ENCODE measurements around the gene ALX4.

The ALX4 gene

DNA sequence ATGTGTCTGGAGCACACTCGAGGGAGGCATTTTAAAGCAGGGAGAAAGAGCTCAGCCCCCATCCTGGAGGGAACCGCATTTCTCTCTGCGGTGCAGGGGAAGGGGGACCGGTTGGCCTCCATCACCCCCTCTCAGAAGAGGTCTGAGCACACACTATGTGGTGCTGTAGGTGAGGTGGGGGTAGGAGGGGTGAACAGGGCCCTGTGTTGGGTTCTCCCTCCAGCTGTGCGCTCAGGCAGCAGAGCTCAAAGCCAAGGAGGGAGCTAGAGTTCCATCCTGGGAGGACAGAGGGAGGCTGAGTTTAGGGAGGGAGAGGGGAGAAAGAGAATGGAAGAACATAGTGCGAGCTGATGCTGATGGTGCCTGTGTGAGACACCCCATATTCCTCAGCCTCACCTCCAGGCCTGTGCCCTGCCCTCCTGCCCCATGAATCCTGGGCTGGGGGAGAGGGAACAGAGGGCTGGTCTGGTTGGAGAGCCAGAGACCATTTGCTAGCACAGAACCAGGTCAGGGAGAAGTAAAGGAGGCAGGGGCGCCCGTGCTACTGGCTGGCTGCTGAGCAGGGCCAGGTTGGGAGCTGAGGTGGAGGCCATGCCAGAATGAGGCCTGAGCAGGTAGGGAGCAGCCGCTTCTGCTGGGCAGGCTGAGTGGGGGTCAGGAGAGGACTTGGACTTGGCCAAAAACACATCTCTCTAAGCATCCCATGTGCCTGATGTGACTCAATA lies 43.7 kb downstream of the ALX4 start:
- Histone ChIP-seq H3K4me1 (ENCODE audit: control insufficient read depth, insufficient read depth, low read length, poor library complexity, severe bottlenecking) (peaks cover 11% of the 10 kb centered on the region), H3K4me3 (ENCODE audit: extremely low read depth, insufficient read depth, low read length, poor library complexity, severe bottlenecking) (no peak overlapping the region)
- WGBS, 2 experiments (ENCODE audit: insufficient coverage in 2 of 2): 56 to 76% methylated on average over 5 of the region's 9 CpGs

DNA sequence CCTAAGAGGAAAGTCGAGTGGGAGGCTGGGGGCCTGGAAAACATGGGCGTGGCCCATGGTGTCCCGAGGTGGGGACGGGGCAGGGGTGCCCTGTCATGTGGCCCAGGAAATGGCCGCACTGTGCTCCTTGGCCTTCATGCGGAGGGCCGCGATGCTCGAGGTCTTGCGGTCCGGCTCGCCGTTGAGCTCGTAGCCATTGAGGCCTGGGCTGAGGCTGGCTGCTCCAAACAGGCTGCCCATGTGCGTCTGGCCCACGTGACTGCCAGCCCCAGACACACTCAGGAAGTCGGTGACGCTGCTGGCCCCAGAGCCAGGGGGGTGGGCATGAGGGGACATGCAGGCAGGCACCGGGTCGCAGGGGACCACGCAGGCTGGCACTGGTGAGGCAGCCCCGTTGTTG lies 45.2 kb downstream of the ALX4 start:
- 90 to 95% methylated on average over 21 of the region's 22 CpGs for WGBS, 2 experiments (ENCODE audit: insufficient coverage in 2 of 2)
- Histone ChIP-seq H3K4me3 (ENCODE audit: extremely low read depth, insufficient read depth, low read length, poor library complexity, severe bottlenecking) (no peak overlapping the region), H3K9me3 (ENCODE audit: control insufficient read depth, low read length) (no peaks in the 10 kb centered on the region), H3K4me1 (ENCODE audit: control insufficient read depth, insufficient read depth, low read length, poor library complexity, severe bottlenecking) (peaks cover 3% of the 10 kb centered on the region), H3K27ac (ENCODE audit: low read depth, low read length, severe bottlenecking) (no peak overlapping the region), H3K36me3 (ENCODE audit: control insufficient read depth, insufficient read depth, low read length) (no peaks in the 10 kb centered on the region)

More for the DNA sequence above, 43.7 kb downstream of the ALX4 start:
- H3K9me3 ChIP-seq (ENCODE audit: control insufficient read depth, low read length): no peaks in the 10 kb centered on the region
- H3K36me3 ChIP-seq (ENCODE audit: control insufficient read depth, insufficient read depth, low read length): no peaks in the 10 kb centered on the region
- H3K27ac ChIP-seq (ENCODE audit: low read depth, low read length, severe bottlenecking): no peak overlapping the region

DNA sequence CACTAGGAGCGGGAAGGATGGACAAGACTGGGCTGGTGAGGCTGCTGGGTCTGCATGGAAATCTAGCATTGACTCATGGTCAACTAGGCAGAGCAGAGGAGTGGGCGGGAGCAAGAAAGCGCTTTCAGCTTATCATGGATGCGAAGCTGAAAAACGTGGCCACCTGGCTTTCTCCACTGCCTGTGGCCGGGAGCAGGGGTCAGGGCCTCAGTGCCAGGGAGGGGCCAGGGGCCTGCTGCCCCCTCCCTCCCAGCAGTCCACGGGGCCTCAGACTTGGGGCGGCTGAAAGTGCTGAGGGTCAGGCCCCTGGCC lies 45.5 kb downstream of the ALX4 start:
- WGBS, 2 experiments (ENCODE audit: insufficient coverage in 2 of 2): 82 to 90% methylated on average over 8 of the region's 8 CpGs
- Histone ChIP-seq H3K36me3 (ENCODE audit: control insufficient read depth, insufficient read depth, low read length) (no peaks in the 10 kb centered on the region), H3K4me3 (ENCODE audit: extremely low read depth, insufficient read depth, low read length, poor library complexity, severe bottlenecking) (no peak overlapping the region), H3K9me3 (ENCODE audit: control insufficient read depth, low read length) (no peaks in the 10 kb centered on the region), H3K4me1 (ENCODE audit: control insufficient read depth, insufficient read depth, low read length, poor library complexity, severe bottlenecking) (peaks cover 3% of the 10 kb centered on the region), H3K27ac (ENCODE audit: low read depth, low read length, severe bottlenecking) (no peak overlapping the region)

DNA sequence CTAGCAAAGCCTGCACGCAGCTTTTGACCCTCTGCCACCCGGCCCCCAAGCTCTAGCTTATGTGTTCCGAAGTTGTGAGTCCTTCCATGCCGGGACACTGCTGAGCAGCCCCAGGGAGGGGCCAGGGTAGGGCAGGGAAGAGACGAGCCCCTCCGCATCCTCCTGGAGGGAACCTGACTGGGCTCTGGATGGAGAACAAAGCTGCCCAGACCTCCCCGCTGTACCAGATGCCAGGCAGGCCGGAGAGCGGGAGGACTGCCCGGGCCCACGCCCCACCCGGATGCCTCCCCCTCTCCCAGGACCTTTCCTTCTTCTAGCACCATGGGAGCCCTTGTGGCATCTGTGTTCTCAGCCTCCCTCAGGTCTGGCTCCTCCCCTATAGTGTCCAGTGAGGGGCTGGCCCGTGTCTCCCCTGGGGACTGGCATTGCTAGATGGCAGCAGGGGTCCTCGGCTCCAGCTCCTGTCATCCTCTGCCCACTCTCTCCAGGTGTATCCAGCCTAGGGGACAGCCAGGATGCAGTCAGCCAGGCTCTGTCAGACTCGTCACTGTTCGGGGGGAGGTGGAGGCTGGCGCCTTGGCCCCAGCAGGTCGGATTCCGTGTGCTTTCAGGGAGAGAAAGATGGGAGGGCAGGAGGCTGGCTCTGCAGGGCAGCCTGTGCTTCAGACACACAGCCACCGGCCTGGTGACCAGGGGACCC lies 46.1 kb downstream of the ALX4 start:
- H3K9me3 ChIP-seq (ENCODE audit: control insufficient read depth, low read length): no peaks in the 10 kb centered on the region
- no peak overlapping the region for H3K27ac ChIP-seq (ENCODE audit: low read depth, low read length, severe bottlenecking)
- H3K4me1 ChIP-seq (ENCODE audit: control insufficient read depth, insufficient read depth, low read length, poor library complexity, severe bottlenecking): peaks cover 3% of the 10 kb centered on the region
- H3K4me3 ChIP-seq (ENCODE audit: extremely low read depth, insufficient read depth, low read length, poor library complexity, severe bottlenecking): no peak overlapping the region
- H3K36me3 ChIP-seq (ENCODE audit: control insufficient read depth, insufficient read depth, low read length): no peaks in the 10 kb centered on the region
- WGBS, 2 experiments (ENCODE audit: insufficient coverage in 2 of 2): 84 to 85% methylated on average over 19 of the region's 20 CpGs

DNA sequence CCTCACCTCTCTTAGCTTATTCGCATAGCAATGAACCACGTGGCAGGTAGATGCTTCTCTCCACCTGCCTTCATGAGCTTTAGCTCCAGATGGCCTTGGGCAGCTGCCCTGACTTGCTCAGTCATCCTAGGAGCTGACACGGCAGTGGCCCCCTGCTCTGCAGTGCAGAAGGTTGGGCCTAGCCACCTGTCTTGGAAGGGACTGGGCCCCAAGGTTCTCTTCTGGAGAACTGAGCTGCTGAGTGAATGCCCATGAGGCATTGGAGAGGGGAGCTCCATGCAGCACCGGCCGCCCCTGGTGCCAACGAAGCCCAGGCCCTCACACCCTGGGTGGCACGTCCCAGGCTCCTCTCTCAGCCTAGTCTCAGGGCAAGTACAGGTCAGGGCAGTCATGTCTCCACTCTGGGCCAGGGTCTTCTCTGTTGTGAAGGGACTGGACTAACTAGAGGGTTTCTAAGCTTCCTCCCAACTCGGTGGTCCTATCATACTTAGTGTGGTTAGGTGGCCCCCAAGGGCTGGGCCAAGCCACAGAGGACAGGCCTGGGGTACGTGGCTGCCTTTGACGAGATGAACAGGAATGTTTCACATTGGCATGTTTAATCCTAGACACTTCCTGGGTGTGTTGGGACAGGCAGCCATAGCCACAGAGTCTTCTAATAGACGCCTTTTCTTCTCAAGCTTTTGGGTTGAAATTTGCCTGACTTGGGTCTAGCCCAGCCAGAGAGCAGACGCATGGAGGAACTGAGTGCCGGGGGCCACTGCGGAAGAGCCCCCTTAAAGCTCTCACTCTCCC lies 47.9 kb downstream of the ALX4 start:
- no peaks in the 10 kb centered on the region for H3K4me1 ChIP-seq (ENCODE audit: control insufficient read depth, insufficient read depth, low read length, poor library complexity, severe bottlenecking)
- H3K27ac ChIP-seq (ENCODE audit: low read depth, low read length, severe bottlenecking): no peak overlapping the region
- H3K36me3 ChIP-seq (ENCODE audit: control insufficient read depth, insufficient read depth, low read length): no peaks in the 10 kb centered on the region
- H3K9me3 ChIP-seq (ENCODE audit: control insufficient read depth, low read length): no peaks in the 10 kb centered on the region
- 91% methylated on average over 11 to 14 of the region's 14 CpGs for WGBS, 2 experiments (ENCODE audit: insufficient coverage in 2 of 2)
- H3K4me3 ChIP-seq (ENCODE audit: extremely low read depth, insufficient read depth, low read length, poor library complexity, severe bottlenecking): no peak overlapping the region

DNA sequence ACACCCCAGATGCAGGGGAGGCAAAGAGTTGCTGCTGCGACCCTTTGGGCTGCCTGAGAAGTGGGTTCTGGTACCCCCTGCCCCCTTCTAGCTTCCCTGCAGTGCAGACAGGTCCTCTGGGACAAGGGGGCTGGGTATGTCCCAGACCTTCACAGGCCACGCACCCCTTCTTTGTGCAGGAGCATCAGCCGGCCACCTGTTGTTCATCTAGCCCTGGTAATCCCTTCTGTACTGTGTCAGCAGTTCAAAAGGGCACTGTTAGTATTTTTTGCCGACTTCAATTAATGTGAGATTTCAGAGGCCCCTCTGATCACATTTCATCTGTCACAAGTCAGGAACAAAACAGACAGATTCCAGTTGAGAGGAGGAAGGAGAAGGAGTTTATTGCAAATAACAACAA lies 49.9 kb downstream of the ALX4 start:
- H3K4me3 ChIP-seq (ENCODE audit: extremely low read depth, insufficient read depth, low read length, poor library complexity, severe bottlenecking): no peak overlapping the region
- WGBS, 2 experiments (ENCODE audit: insufficient coverage in 2 of 2): 99 to 100% methylated on average over 2 to 4 of the region's 4 CpGs
- no peaks in the 10 kb centered on the region for H3K4me1 ChIP-seq (ENCODE audit: control insufficient read depth, insufficient read depth, low read length, poor library complexity, severe bottlenecking)
- no peaks in the 10 kb centered on the region for H3K9me3 ChIP-seq (ENCODE audit: control insufficient read depth, low read length)
- no peak overlapping the region for H3K27ac ChIP-seq (ENCODE audit: low read depth, low read length, severe bottlenecking)
- H3K36me3 ChIP-seq (ENCODE audit: control insufficient read depth, insufficient read depth, low read length): no peaks in the 10 kb centered on the region

DNA sequence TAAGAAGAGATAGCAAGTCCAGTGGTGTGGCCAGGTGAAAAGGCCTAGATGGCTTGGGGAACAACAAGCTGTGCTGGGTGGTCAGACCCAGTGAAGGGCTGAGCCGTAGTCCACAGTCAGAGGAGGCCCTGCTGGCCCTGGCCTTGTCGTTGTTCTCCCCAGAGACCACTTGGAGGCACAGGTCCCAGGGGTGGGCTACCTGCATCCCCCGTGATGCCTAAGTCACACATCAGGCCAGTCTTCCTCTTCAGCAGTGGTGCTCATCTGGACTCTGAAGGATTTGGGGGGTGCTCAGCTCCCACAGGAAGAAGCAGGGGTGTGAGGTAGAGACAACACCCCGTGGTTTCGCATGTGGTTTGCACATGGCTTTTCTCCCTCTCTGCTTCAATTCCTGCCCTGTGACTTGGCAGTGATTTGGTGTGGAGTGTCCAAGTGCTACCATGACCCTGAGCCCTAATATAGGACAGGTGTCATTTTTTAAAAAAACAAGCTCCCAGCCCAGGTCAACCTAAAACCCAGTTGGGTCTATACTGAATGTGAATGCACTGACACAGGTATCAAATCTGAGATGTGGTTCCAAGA lies 51.0 kb downstream of the ALX4 start:
- 90 to 95% methylated on average over 2 to 5 of the region's 5 CpGs for WGBS, 2 experiments (ENCODE audit: insufficient coverage in 2 of 2)
- Histone ChIP-seq H3K4me1 (ENCODE audit: control insufficient read depth, insufficient read depth, low read length, poor library complexity, severe bottlenecking) (no peaks in the 10 kb centered on the region), H3K27ac (ENCODE audit: low read depth, low read length, severe bottlenecking) (no peak overlapping the region), H3K4me3 (ENCODE audit: extremely low read depth, insufficient read depth, low read length, poor library complexity, severe bottlenecking) (no peak overlapping the region), H3K9me3 (ENCODE audit: control insufficient read depth, low read length) (no peaks in the 10 kb centered on the region), H3K36me3 (ENCODE audit: control insufficient read depth, insufficient read depth, low read length) (no peaks in the 10 kb centered on the region)

DNA sequence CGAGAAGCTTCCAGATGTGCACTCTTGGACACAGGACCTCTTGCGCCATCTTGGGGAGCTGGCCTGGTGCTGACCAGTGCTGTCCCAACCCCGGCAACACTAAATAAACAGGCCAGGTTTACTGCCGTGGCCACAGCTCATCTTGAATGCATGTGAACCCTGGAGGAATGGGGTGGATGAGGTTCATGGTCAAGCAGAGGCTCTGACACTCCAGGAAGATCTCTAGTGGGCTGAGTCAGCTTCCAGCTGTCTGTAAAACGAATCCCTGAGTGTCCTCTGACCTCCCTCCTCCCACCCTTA lies 51.8 kb downstream of the ALX4 start:
- H3K36me3 ChIP-seq (ENCODE audit: control insufficient read depth, insufficient read depth, low read length): no peaks in the 10 kb centered on the region
- no peaks in the 10 kb centered on the region for H3K4me1 ChIP-seq (ENCODE audit: control insufficient read depth, insufficient read depth, low read length, poor library complexity, severe bottlenecking)
- peaks cover under 1% of the 10 kb centered on the region for H3K9me3 ChIP-seq (ENCODE audit: control insufficient read depth, low read length)
- H3K27ac ChIP-seq (ENCODE audit: low read depth, low read length, severe bottlenecking): no peak overlapping the region
- WGBS, 2 experiments (ENCODE audit: insufficient coverage in 2 of 2): 85 to 92% methylated on average over 4 to 5 of the region's 5 CpGs
- no peak overlapping the region for H3K4me3 ChIP-seq (ENCODE audit: extremely low read depth, insufficient read depth, low read length, poor library complexity, severe bottlenecking)

DNA sequence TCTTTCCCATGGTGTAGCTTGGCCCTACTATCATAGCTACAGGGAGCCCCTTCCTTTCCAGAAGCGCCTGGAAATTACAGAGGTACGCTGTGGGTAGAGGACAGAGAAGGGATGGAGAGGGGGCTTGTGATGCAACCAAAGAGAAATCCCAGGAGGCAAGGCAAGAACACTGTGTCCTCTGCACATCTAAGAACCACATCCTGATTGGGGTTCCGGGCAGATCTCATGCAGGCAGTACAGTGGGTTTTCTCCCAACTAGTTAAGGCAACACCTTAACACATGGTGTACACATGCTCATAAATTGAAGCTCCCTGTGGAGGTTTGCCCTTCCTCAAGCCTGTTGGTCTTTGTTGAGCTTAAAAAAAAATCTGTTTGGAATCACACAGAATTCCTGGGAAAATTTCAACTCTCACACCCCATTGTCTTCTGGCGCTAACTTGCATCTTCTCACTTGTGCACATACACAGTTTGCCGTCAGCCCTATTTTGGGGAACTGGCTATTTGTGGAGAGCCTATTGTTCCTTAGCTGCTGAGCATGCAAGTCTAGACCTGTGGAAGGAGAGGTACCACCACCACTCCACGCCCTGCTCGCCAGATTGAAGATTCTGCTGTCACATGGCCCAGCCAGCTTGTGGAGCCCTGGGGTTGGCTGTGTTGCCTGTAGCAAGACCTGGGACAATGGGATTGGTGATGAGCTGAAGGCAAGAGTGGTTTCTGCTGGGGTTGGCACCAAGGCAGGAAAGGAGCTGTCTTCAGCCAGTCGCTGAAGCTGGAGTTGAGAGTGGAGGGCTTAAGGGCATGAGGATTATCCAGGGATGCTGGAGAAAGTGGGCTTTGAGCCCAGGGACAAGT lies 52.4 kb downstream of the ALX4 start:
- Histone ChIP-seq H3K4me3 (ENCODE audit: extremely low read depth, insufficient read depth, low read length, poor library complexity, severe bottlenecking) (no peak overlapping the region), H3K27ac (ENCODE audit: low read depth, low read length, severe bottlenecking) (no peak overlapping the region), H3K36me3 (ENCODE audit: control insufficient read depth, insufficient read depth, low read length) (no peaks in the 10 kb centered on the region), H3K9me3 (ENCODE audit: control insufficient read depth, low read length) (peaks cover 6% of the 10 kb centered on the region), H3K4me1 (ENCODE audit: control insufficient read depth, insufficient read depth, low read length, poor library complexity, severe bottlenecking) (no peaks in the 10 kb centered on the region)
- 88 to 94% methylated on average over 5 of the region's 8 CpGs for WGBS, 2 experiments (ENCODE audit: insufficient coverage in 2 of 2)

DNA sequence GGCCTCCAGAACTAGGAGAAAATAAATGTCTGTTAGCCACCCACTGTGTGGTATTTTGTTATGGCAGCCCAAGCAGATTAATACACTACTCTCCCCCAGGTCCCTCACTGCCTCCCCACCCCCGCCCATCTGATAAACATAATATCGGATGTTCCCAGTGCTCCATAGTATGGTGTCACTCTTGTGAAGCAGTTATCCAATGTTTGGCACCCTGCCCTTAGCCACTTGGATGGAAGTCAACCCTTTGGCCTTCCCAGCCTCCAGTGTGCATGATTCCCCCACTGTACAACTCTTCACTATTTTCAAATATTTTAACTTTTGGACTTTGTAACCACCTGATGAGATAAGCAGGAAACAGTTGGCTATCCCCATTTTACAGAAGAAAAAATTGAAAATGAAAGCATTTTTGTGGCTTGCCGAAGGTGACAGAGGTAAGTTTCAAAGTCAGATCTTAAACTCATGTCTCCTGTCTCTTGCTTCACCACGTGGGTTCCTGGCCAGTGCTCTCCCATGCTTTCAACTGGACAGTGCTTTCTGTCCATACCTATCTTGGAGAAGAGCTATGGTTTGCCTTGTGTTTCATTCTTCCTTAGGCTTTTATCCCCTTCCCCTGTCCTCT lies 53.2 kb downstream of the ALX4 start:
- Histone ChIP-seq H3K4me3 (ENCODE audit: extremely low read depth, insufficient read depth, low read length, poor library complexity, severe bottlenecking) (no peak overlapping the region), H3K9me3 (ENCODE audit: control insufficient read depth, low read length) (peaks cover 10% of the 10 kb centered on the region), H3K4me1 (ENCODE audit: control insufficient read depth, insufficient read depth, low read length, poor library complexity, severe bottlenecking) (no peaks in the 10 kb centered on the region), H3K36me3 (ENCODE audit: control insufficient read depth, insufficient read depth, low read length) (no peaks in the 10 kb centered on the region), H3K27ac (ENCODE audit: low read depth, low read length, severe bottlenecking) (no peak overlapping the region)
- 83 to 89% methylated on average over 2 to 3 of the region's 4 CpGs for WGBS, 2 experiments (ENCODE audit: insufficient coverage in 2 of 2)
